IPS-18a (cell line): Measurements from ENCODE around the gene SERPINB3.

Source experiments
- H3K27ac ChIP-seq: one replicate; pipeline ENCODE4 v1.5.1; 2013; ENCODE audit warnings: low read length
- H3K27me3 ChIP-seq: one replicate; pipeline ENCODE4 v1.6.1; 2013; ENCODE audit warnings: mild to moderate bottlenecking, low read length; ENCODE audit not compliant: control insufficient read depth, insufficient read depth
- H3K36me3 ChIP-seq: one replicate; pipeline ENCODE4 v1.6.1; 2013; ENCODE audit warnings: low read depth, low read length; ENCODE audit not compliant: control insufficient read depth
- H3K4me1 ChIP-seq: one replicate; pipeline ENCODE4 v1.6.1; 2013; ENCODE audit warnings: low read depth, low read length; ENCODE audit not compliant: control insufficient read depth
- H3K4me3 ChIP-seq: one replicate; pipeline ENCODE4 v1.5.1; 2013; ENCODE audit warnings: low read length
- H3K9ac ChIP-seq: one replicate; pipeline ENCODE4 v1.6.1; 2013; ENCODE audit warnings: mild to moderate bottlenecking, low read length, moderate library complexity
- H3K9me3 ChIP-seq: one replicate; pipeline ENCODE4 v1.6.1; 2013; ENCODE audit warnings: low read depth, low read length; ENCODE audit not compliant: control insufficient read depth

SERPINB3 gene

DNA sequence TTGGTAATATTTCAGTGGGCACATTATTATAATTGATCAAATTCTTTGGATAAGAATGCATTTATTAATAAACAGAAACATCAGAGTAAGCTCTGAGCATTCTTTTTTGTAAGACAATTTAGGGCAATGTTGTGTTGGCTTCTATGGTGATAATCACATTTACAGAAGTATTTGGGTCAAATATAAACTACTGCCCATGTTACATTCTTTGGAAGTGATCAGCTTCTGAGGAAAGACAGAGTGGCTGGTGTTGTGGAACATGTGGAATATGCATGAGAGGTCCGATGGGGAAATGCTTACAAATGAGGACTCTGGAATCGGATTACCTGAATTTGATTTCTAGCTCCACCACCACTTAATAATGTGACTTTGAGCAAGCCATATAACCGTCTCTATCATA, 55.2 kb downstream of the SERPINB3 start:
- H3K4me3 ChIP-seq: no peak overlapping the region
- H3K9me3 ChIP-seq: no peaks in the 10 kb centered on the region
- no peaks in the 10 kb centered on the region for H3K4me1 ChIP-seq
- no peaks in the 10 kb centered on the region for H3K36me3 ChIP-seq
- H3K27ac ChIP-seq: no peak overlapping the region
- H3K9ac ChIP-seq: no peak overlapping the region
- no peaks in the 10 kb centered on the region for H3K27me3 ChIP-seq
